GM23248 (cell line): ENCODE measurements around the gene UMOD.

Source experiments
- EZH2 ChIP-seq: fragments of 200-600 bp; sonication (generic); IDR thresholded peaks from 2 replicates; pipeline ENCODE4 v1.6.1; 2018; ENCODE audit warnings: antibody characterized with exemption, mild to moderate bottlenecking; ENCODE audit not compliant: insufficient read depth, poor library complexity, severe bottlenecking
- EZH2phosphoT487 ChIP-seq: fragments of 200-600 bp; sonication (generic); IDR thresholded peaks from 2 replicates; pipeline ENCODE4 v1.6.1; 2018; ENCODE audit warnings: antibody characterized with exemption, moderate library complexity, mild to moderate bottlenecking, low read depth; ENCODE audit not compliant: insufficient read depth

GRCh38 chr16:20300312-20301097 is 52.0 kb downstream of the UMOD start:
- no peak for TF ChIP-seq EZH2
- no peak for TF ChIP-seq EZH2phosphoT487
